Activated CD4-positive, CD25-positive, alpha-beta regulatory T cell treated with anti-CD3 and anti-CD28 coated beads, Interleukin-2, amount 50 U/mL, for 24 hours (primary cell): ENCODE results near the gene ZPR1.

ENCODE experiments used
- ATAC-seq, 2 donors: fragments of 150-1000 bp; cut with Tn5 transposase; one replicate each; pipeline ENCODE4 v1.10.0; 2021; ENCODE audit warnings: mild to moderate bottlenecking in 1 of 2, moderate library complexity in 1 of 2

The ZPR1 gene

DNA sequence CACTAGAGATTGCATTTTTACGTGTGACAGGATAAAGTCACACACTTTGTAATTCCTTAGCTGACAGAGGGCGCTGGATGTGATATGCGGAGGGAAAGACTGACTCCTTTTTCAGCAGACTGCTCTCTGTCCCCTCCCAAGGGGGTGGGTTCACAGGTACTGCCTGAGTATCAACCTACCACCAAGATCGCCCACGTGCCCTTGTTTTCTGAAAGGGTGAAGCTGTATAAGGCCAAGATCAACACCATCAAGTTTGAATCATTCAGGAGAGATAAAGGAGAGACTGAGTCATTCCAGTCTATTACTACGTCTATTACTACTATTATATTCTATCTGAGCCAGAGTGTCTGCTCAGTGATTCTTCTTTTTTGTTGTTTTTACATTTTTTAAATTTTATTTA lies 45.7 kb downstream of the ZPR1 start:
- ATAC-seq: peak; percentile 80 to 90

DNA sequence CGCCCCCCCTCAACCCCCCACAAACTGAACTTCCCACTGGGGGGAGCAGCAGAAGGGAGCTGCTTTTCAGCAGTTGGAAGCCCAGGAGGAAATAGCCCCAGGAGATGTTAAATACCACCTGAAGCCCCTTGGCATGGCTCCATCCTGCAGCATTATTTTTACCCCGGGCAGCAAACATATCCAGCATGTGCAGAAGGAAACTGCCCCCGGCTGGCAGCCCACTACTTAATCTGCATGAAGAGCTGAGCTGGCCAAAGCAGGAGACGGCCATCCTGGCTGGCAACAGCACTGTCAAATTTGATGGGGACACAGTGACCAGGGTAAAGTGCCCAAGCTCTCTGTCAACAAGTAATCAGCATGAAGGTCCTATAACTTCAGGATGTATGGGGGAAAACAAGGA lies 47.1 kb downstream of the ZPR1 start:
- no peak for ATAC-seq

DNA sequence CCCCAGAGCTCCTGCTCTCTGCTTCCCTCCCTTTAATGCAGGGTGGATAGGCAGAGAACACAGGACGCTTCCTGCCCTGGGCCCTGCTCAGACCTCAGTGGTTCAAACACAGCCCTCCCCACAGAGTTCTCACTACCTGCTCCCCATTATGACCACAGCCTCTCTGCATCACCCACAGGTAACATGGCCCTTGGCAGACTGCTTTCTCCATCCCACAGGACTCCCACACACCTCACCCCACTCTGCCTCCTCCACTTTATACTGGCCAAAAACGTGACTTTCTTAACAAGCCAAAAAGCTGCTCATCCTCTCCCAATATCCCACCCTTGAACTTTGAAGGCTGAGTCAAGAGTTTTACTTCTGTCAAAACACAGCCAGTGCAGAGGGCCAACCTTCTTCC lies 48.8 kb downstream of the ZPR1 start:
- ATAC-seq: no peak

DNA sequence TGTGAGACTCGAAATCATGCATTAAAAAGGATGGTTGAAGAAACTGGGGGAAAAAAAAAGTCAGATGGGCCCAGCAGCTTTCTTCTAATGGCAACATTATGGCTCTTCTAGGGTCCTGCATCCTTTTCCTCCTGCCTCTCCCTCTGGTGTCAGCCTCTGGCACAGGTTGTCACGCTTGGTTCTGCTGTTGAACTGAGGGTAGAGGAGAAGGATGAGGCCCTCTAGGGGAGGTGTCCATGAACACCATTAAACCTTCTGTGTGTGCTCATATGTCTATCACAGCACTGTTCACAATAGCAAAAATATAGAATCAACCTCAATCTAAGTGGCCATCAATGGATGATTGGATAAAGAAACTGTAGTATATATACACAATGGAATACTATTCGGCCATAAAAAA lies 51.1 kb downstream of the ZPR1 start:
- no peak for ATAC-seq

DNA sequence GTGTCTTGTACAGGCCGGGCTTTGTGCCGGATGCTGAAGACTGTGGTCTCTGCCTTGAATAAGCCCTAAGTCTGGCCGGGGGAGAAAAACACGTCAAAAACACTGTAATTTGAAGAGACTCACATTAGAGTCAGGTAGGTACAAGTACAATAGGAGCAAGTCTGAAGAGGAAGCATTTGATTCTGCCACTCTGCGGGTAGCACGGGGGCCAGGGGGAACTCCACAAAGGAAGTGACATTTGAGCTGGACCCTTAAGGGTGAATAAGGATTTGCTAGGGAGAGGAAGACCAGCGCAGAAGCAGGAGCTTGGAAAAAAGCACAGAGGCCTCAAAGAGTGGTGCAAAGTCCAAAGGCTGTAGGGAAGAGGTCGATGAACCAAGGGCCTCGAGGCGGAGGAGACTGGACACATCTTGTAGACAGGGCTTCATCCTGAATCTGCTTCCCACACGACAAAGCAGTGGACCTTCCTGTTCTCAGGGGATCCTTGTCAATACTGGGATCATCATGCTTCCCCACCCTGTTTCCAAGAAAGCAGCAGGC lies 53.8 kb downstream of the ZPR1 start:
- ATAC-seq: no peak

GRCh38 chr11:116733043-116733755 lies 54.6 kb downstream of the ZPR1 start:
- peak in 1 of 2 donors; percentile 16 for ATAC-seq

- ATAC-seq: peak; percentile 70 to 84
Observed at GRCh38 chr11:116732271-116733042, 55.4 kb downstream of the ZPR1 start.

DNA sequence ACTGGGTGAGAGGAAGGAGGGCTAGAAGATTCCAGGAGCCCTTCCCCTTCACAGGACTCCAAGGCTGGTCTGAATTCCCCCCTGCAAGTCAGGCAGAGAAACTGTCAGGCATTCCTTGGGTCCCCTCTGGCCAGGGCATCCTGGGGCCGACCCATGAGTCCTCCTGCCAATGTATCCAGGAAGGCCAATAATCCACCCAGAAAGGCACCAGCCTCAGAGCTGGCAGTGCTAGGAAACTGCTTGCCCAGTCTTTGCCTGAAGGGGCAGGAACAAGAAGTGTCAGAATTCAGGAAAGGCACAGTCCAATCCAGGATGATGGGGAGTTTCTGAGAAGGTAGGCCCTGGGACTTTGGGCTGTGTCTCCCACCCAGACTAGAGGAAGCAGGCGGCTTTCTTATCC lies 56.0 kb downstream of the ZPR1 start:
- ATAC-seq: no peak

DNA sequence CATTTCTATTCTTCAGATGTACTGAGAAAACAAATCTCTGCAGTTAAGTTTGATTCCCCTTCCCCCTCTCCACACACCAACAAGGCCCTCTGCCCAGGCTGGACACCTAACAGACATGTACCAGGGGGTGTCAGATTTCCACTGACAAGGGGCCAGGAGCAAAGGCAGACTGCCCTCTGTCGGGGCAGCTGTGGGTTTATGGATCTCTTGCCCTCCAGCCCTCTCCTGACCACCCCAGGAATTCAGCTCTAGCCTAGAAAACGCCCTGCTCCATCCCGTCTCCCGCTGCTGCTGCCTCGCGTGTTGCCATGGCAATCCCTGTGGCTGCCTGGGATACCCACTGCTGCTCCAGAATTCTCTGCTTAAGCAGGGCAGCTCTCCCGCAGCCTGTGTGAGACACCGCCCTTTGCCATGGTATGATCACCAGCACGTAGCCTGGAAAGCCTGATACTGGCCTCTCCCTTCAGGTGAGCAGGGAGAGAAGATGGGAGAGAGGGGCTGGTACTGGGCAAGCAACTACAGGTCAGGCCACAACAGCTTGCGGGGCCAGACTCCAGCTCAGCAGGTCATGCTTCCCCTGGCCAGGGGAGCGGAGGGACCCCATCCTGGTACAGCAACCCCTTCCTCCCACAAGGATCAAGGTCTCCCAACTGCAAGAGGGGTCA lies 56.6 kb downstream of the ZPR1 start:
- ATAC-seq: no peak

GRCh38 chr11:116730601-116731000 lies 57.2 kb downstream of the ZPR1 start:
- no peak for ATAC-seq

DNA sequence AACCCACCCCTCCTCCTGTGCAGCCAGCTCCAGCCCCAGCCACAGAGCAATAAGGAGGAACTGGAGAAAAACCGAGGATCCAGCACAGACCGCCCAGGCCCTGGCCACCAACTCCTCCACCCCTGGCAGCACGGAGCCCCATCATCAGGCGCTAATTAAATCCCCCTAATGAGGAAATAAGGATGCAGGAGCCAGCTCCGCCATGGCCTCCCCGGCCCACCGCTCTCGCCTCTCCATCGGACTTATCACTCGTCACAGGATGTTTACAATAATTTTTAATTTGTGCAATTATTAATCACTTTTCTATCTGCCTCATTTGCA lies 57.6 kb downstream of the ZPR1 start:
- no peak for ATAC-seq

- ATAC-seq: no peak
Observed at GRCh38 chr11:116729501-116730240, 58.2 kb downstream of the ZPR1 start.

DNA sequence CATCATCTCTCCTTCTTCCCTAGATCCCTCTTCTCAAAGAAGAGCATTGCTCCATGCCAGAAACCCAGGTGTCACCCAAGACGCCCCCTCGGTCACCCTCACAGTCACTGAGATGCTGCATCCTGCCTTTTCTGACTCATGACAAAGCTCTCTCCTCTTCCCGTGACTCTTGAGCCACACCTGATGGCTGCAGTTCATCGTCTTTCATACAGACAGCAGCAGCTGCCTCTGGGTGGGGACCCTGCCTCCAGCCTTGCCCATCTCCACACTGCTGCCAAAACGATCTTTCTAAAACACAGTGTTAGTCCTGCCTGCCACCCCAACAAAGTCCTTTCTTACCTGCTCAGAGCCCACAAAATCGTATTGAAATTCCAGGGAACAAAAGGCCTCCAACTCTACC lies 59.8 kb downstream of the ZPR1 start:
- ATAC-seq: no peak

GRCh38 chr11:116725434-116726221 lies 62.2 kb downstream of the ZPR1 start:
- no peak for ATAC-seq

- no peak for ATAC-seq
Observed at GRCh38 chr11:116724813-116725212, 63.0 kb downstream of the ZPR1 start.
